ENCODE data around the gene NCAM1. TPM values are rescaled to one million over a fixed set of nuclear protein-coding genes. Genes with fewer than 3 reads are reported as not detected.
A peak's percentile ranks its signal among the peaks of the same experiment; 100 is the strongest.
"Not testable (repeated sequence)": the region's sequence is repeated elsewhere in the genome, so short reads cannot be mapped to it uniquely, and the experiment has no call there.

NCAM1 gene
- 1.2 and 1.3 TPM in 2 replicates for total RNA-seq

DNA sequence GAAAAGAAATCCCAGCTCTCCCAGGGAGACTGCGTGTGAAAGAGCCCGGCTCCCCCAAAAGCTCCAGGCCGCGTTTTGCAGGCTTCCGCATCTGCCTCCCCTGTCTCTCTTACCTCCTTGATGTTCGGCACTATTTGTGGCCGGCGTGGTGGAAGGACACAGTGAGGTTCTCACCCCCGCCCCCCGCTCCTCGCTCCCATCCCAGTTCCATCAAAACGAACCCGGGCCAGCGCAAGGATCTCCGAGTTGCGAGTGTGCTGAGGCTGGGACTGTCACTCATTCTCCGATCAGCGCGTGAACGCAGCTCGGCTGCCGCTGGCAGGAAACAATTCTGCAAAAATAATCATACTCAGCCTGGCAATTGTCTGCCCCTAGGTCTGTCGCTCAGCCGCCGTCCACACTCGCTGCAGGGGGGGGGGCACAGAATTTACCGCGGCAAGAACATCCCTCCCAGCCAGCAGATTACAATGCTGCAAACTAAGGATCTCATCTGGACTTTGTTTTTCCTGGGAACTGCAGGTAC is at the start of gene NCAM1:
Gene NCAM1, plus strand, starts transcription at position 275 of the 523 bp plus-strand sequence.
- peak; percentile 40 to 61 for DNase-seq (ENCODE audit: low read depth in 2 of 2)

- DNase-seq (ENCODE audit: low read depth in 2 of 2): no peak
Observed at GRCh38 chr11:112922606-112923005, 38.6 kb upstream of the NCAM1 start.

DNA sequence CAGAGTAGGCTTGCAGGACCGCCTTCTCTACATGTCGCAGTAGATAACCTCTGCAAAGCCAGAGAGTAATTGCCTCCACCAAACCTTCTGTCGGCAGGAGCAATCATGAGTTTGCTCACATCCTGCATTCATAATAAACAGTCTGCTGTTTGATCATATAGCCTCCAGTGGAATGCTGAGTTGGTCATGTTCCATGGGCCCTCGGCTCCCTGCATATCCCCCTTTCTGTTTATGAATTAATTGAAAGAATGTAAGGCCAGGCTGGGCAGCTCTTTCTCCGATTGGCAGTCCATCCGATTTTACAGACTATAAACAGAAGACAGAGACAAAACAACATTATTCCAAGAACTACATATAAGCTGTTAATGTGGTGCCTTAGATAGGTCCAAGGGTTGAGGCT is 36.4 kb upstream of the NCAM1 start:
- DNase-seq (ENCODE audit: low read depth in 2 of 2): not testable (repeated sequence)

GRCh38 chr11:112925516-112926310 is 35.5 kb upstream of the NCAM1 start:
- DNase-seq (ENCODE audit: low read depth in 2 of 2): no peak

- no peak for DNase-seq (ENCODE audit: low read depth in 2 of 2)
Observed at GRCh38 chr11:112928136-112928535, 33.1 kb upstream of the NCAM1 start.

DNA sequence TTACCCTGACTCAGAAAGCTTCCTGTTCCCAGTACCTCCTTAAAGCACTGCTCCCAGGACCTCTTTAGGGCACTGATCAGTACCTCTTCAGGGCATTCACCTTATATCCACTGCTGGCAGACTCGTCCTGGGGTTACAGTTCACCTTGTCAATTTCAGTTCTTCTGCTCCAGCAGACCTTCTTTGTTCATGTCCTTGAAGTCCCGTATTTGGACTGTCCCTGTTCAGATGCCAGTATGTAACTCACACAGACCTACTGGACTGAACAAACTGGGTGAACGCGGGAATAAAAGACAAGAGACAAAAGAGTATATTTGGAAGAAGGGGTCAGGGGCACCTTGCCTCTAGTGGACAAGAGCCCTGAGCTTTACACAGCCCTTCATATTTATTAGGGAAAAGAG is 31.8 kb upstream of the NCAM1 start:
- no peak for DNase-seq (ENCODE audit: low read depth in 2 of 2)

DNA sequence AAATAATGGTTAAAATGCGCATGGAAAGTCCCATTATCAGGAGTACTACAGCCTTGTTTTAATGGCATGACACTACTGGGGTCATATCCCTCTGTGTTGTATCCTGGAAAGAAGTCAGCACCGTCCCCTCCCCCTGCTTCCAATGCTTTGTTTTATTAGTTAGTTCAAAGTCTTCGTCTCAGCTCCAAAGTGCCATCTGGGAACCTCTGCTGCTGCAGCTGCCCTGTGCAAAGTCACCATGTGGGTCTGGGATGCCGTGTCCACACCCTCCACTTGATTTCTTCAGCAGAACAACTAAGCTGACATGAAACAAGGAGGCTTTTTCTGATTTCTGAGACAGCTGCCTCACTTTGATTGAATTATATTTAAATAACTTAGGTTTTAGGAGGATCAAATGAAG is 29.5 kb upstream of the NCAM1 start:
- no peak for DNase-seq (ENCODE audit: low read depth in 2 of 2)

DNA sequence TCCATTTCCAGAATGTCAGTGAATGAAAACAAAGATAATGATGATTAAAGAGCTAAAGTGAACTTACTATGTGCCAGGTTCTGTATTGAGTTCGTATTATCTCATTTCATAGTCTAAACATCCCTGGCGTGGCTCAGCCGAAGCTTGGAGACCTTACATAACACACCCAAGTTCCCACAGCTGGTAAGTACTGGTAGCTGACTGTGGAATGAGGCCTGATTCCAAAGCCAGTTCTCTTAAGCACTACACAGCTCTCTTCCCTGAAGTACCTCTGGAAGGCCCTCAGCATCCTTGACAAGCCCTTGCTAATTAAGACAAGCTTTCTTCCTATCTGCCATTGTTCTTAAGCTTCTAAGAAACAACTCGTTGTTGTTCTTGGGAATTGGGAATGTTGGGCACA is 28.6 kb upstream of the NCAM1 start:
- no peak for DNase-seq (ENCODE audit: low read depth in 2 of 2)

DNA sequence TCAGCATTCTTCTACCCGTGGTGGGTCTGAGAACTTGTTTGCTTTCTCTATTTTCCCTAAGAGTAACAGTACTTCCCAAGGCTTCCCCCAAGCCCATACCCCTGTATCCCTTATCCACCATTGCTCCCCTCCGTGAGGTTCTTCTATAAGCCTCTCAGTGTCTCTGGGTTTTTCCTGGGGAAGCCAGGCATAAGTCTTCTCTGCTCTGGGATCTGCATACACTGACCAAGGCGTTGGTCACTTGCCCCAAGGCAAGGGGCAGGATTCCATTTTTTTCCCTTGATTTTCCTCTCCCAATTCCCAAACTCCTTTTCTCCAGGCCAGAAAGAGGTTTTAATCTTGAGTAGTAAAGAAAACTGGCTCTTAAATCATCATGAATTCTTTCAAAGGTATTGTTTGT is 27.2 kb upstream of the NCAM1 start:
- no peak for DNase-seq (ENCODE audit: low read depth in 2 of 2)

DNA sequence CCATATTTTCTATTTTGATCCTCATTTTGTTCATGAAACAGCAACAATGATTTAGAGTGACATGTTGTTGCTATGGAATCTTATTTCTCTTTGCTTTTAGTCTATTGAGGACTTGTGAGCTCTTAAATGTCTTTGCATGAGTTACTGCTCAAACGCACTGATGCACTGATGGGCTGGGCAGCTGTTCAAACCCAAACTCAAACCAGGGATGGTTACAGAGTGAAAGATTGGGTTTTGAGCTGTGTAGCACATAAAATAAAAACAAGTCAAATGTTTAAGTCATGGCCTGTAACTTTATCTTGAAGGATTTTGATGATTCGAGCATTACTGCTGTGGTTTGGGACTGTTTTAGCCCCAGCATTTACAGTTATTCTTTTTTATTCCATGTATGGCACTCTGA is 20.1 kb upstream of the NCAM1 start:
- DNase-seq (ENCODE audit: low read depth in 2 of 2): no peak

- no peak for DNase-seq (ENCODE audit: low read depth in 2 of 2)
Observed at GRCh38 chr11:112942966-112943643, 18.1 kb upstream of the NCAM1 start.

DNA sequence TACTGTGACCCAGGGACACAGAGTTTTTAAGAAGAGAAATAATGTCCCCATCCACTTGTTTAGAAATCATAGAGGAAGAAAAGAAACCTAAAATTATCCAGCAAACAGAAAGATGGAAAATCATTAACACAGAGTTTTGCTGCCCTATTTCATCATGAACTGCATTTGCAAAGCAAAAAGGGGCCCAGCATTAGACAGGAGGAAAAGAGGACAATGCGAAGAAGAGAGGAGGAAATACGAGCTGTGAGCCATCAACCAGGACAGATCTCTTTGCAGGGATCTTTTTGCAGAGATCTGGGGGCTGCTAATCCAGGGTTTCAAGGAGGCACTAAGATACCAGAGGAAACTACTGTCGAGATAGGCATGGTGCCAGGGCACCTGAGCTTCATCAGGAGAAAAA is 14.4 kb upstream of the NCAM1 start:
- no peak for DNase-seq (ENCODE audit: low read depth in 2 of 2)

DNA sequence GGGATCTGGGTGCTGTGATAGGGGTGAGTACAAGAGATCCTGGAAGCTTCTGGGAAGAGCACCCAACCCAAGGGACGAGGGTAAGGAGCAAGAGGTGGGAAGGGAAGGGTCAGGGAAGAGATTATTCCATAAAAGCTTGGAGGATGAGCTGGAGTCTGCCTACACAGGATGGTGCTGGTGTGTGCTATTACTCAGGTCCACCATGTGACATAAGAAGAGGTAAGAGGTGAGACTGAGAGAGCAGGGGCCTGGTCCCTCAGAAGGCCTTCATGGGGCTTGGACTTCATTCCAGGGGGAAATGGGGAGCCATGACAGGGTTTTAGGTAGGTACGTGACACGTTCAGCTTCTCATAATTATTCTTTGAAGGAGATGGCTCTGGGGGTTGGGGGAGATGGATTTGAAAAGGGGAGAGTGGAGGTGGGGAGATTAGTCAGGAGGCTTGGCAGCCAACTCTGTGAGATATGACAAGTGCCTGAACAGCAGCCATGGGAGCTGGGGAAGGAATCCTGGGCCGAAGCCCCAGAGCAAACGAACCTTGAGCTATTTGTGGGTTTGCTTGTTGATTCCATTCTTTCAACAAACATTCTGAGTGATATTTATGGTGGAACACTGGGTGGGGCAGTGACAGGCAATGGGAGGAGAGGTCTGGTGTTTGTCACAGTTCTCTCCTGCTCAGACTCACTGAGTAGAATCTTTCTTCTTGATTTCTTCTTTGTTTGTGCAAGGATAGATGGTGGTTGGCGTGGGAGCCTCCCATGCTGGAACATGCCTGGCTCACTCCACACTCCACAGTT is 11.2 kb upstream of the NCAM1 start:
- DNase-seq (ENCODE audit: low read depth in 2 of 2): no peak

DNA sequence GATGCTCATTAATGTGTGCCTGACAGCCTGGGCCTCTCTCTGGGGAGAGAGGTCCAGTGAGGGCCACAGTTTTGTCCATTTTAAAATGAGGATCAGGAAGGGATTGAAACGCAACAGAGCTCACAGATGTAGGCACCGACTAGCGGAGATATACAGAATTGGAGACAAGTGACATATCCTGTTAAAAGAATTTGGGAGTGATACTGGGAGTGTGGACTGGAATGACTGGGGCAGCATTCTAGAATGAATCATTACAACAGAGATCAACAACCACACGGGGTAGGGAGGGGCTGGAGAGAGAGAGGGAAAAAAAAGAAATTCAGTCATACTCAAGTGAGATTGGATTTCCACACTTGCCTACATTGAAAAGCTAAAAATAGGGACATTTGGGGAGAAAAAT is 2.5 kb upstream of the NCAM1 start:
- peak in 1 of 2 donors; percentile 14 for DNase-seq (ENCODE audit: low read depth in 2 of 2)

- DNase-seq (ENCODE audit: low read depth in 2 of 2): peak; percentile 2 to 11
Observed at GRCh38 chr11:112961751-112962578, 745 bp downstream of the NCAM1 start.

DNA sequence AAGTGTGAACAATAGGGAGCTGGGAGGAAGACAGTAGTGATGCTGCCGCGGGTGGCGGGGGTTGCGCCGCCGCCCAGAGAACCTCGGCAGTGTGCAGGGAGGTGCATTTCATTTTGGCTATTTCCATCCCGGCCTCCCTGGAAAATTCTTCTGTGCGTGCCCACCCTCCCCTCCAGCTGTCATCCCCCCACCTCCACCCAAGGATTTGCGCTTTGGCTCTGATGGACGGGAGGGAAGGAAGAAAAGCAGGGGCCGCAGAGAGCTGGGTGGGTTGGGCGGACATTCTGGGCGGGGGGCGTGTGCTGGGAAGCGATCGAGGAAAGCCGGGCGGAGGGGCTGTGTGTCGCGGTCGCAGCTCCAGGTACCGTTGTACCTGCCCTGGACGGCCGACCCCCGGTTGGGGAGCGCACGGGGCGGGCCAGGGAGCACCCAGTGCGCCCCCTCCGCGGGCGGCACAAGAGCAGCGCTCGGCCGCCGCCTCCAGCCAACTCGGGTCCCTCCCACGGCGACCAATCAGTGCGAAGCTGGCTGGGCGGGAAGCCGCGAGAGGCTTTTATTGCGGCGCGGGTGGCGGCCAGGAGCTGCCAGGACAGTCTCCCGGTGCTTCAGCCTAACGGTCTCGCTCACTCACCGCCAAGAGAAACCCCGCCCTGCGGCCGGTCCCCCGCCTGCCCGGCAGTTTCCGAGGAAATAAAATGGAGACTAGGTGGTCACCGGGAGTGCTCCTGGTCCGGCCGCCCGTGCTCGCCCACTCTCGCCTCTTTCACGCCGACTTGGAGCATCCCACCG is 1.6 kb downstream of the NCAM1 start:
- DNase-seq (ENCODE audit: low read depth in 2 of 2): peak in 1 of 2 donors; percentile 26

GRCh38 chr11:112963368-112963955 is 2.2 kb downstream of the NCAM1 start:
- DNase-seq (ENCODE audit: low read depth in 2 of 2): peak in 1 of 2 donors; percentile 1

DNA sequence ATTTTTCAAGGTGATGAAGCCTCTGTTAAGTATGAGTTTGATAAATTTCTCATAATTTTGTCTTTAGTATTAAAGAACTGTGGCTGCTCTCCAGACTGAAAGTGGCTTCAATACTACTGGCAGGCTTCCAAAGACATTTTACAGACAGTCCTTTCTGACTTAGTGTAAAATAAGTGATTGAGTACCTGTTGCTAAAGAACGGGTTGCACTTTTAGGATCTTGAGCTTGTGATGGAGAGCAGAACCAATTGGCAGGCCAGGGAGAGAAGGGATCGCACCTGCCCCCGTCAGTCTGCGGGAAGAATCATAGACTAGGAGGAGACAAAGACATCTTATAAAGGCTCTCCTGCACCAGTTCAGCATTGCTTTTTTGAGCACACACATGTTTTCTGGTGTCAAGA is 4.4 kb downstream of the NCAM1 start:
- no peak for DNase-seq (ENCODE audit: low read depth in 2 of 2)

DNA sequence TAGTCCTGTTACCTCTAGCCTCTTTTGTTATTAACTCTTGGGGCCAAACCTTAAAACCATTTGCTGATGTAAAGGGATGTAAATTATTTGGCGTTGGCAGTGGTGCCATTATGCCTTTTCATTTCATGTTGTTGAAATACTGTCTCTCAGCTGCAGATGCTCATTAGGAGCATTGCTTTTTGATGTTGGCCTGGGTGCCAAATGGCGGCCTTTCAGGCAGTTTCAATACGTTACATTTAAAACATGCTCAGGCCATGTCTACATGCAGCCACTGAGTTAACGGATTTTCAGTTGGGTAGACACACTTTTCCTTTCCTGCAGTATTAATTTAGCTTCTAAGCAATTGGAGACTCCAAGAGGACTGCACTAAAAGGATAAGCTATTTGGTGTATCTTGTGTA is 5.3 kb downstream of the NCAM1 start:
- DNase-seq (ENCODE audit: low read depth in 2 of 2): no peak

DNA sequence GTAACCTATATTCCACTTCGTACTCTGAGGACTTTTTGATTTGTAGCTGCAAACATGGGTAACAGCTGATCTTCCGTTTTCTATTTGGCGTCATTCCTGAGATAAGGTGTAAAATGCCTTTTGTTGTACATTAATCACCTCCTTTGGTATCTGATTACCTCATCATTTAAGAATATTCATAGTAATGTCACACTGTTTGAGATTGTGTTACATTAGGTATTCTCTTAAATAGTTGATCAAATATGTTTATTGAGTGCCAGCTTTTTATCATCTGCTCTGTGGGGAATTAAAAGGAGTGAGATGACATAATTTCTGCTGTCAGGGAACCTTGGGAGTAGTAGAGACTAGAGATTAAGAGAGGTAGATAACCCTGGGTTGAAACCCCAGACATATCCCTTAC is 5.9 kb downstream of the NCAM1 start:
- DNase-seq (ENCODE audit: low read depth in 2 of 2): no peak

All from lung microvascular endothelial cell (primary cell).